DMS114 treated with DMSO at 0.1 percent for 48 hours (cell line): ENCODE measurements around the gene TIPARP.
A peak's percentile ranks its signal among the peaks of the same experiment; 100 is the strongest.

ENCODE experiments used
- DNase-seq: peaks from one replicate; lab custom pipeline; 2025; ENCODE audit not compliant: unreplicated experiment; lab: John Stamatoyannopoulos, UW

Gene TIPARP

GRCh38 chr3:156674046-156674910 lies at the start of gene TIPARP:
TSS of gene TIPARP (plus strand) at chr3:156674590. CDS start at chr3:156677698, 3,108 bp downstream.
- peak; percentile 87 for DNase-seq

- DNase-seq, result no peak
Observed at GRCh38 chr3:156626104-156626503, 48.3 kb upstream of the TIPARP start.

- no peak for DNase-seq
Observed at GRCh38 chr3:156627946-156628569, 46.3 kb upstream of the TIPARP start.

GRCh38 chr3:156628836-156629618 lies 45.4 kb upstream of the TIPARP start:
- DNase-seq, result no peak

- DNase-seq, result no peak
Observed at GRCh38 chr3:156630081-156630772, 44.2 kb upstream of the TIPARP start.

GRCh38 chr3:156630773-156631093 lies 43.7 kb upstream of the TIPARP start:
- DNase-seq, result no peak

GRCh38 chr3:156631323-156631722 lies 43.1 kb upstream of the TIPARP start:
- DNase-seq, result no peak

GRCh38 chr3:156632601-156633000 lies 41.8 kb upstream of the TIPARP start:
- no peak for DNase-seq

- no peak for DNase-seq
Observed at GRCh38 chr3:156633335-156633734, 41.1 kb upstream of the TIPARP start.

GRCh38 chr3:156635034-156635433 lies 39.4 kb upstream of the TIPARP start:
- DNase-seq, result no peak

- DNase-seq, result no peak
Observed at GRCh38 chr3:156635973-156636372, 38.4 kb upstream of the TIPARP start.

GRCh38 chr3:156637480-156638022 lies 36.8 kb upstream of the TIPARP start:
- no peak for DNase-seq

GRCh38 chr3:156638271-156638670 lies 36.1 kb upstream of the TIPARP start:
- no peak for DNase-seq

- DNase-seq, result no peak
Observed at GRCh38 chr3:156639414-156640023, 34.9 kb upstream of the TIPARP start.

- DNase-seq, result no peak
Observed at GRCh38 chr3:156641618-156641975, 32.8 kb upstream of the TIPARP start.

- no peak for DNase-seq
Observed at GRCh38 chr3:156642750-156643728, 31.4 kb upstream of the TIPARP start.

GRCh38 chr3:156643729-156644389 lies 30.5 kb upstream of the TIPARP start:
- DNase-seq, result no peak

- no peak for DNase-seq
Observed at GRCh38 chr3:156644958-156645357, 29.4 kb upstream of the TIPARP start.

- no peak for DNase-seq
Observed at GRCh38 chr3:156646958-156647357, 27.4 kb upstream of the TIPARP start.
